Measurements from ENCODE around the gene PPM1A. TPM values are rescaled to one million over a fixed set of nuclear protein-coding genes. Genes with fewer than 3 reads are reported as not detected.

Gene PPM1A
- total RNA-seq, 1 experiment from 2014 or later: 52.3 TPM

- no TSS peak for BruUV-seq (replicated peaks)
- H3K4me3 ChIP-seq (ENCODE audit: low read depth, low read length, poor library complexity, severe bottlenecking): no peak overlapping the region
- H3K4me1 ChIP-seq (ENCODE audit: insufficient read depth, low read length, poor library complexity, severe bottlenecking): no peaks in the 10 kb centered on the region
- no peaks in the 10 kb centered on the region for H3K9me3 ChIP-seq (ENCODE audit: low read depth, low read length, poor library complexity, severe bottlenecking)
- no peak overlapping the region for H3K27ac ChIP-seq (ENCODE audit: low read depth, low read length, poor library complexity, severe bottlenecking)
- TF ChIP-seq EZH2 (IDR thresholded peaks at IDR 0.05; ENCODE audit: borderline replicate concordance, low read depth, low read length, poor library complexity, severe bottlenecking): no peak
- no peak for TF ChIP-seq CTCF (conservative IDR thresholded peaks at IDR 0.05; ENCODE audit: low read depth, low read length)
- DNase-seq (ENCODE audit: low spot score): no peak
- ChIA-PET POLR2A (ENCODE audit: low non-redundant PET) (no interaction called here), CTCF (no interaction called here)
- H3K27me3 ChIP-seq (replicated peaks; ENCODE audit: insufficient read depth, low read depth, low read length, poor library complexity): no peaks in the 10 kb centered on the region
- intact Hi-C loops (cut with micrococcal nuclease; ENCODE audit: unreplicated experiment): no loop called here
- no peaks in the 10 kb centered on the region for H3K36me3 ChIP-seq (ENCODE audit: insufficient read depth, low read length, poor library complexity, severe bottlenecking)
Observed at GRCh38 chr14:60220917-60221316, 28.1 kb upstream of the PPM1A start.

- Histone ChIP-seq H3K27me3 (replicated peaks; ENCODE audit: insufficient read depth, low read depth, low read length, poor library complexity) (no peaks in the 10 kb centered on the region), H3K9me3 (ENCODE audit: low read depth, low read length, poor library complexity, severe bottlenecking) (no peaks in the 10 kb centered on the region), H3K4me3 (ENCODE audit: low read depth, low read length, poor library complexity, severe bottlenecking) (no peak overlapping the region), H3K36me3 (ENCODE audit: insufficient read depth, low read length, poor library complexity, severe bottlenecking) (no peaks in the 10 kb centered on the region), H3K27ac (ENCODE audit: low read depth, low read length, poor library complexity, severe bottlenecking) (no peak overlapping the region), H3K4me1 (ENCODE audit: insufficient read depth, low read length, poor library complexity, severe bottlenecking) (no peaks in the 10 kb centered on the region)
- BruUV-seq (replicated peaks): no TSS peak
- ChIA-PET CTCF (no interaction called here), POLR2A (ENCODE audit: low non-redundant PET) (no interaction called here)
- no peak for TF ChIP-seq EZH2 (IDR thresholded peaks at IDR 0.05; ENCODE audit: borderline replicate concordance, low read depth, low read length, poor library complexity, severe bottlenecking)
- TF ChIP-seq CTCF (conservative IDR thresholded peaks at IDR 0.05; ENCODE audit: low read depth, low read length): no peak
- DNase-seq (ENCODE audit: low spot score): no peak
- intact Hi-C loops (cut with micrococcal nuclease; ENCODE audit: unreplicated experiment): no loop called here
Observed at GRCh38 chr14:60221457-60221856, 27.6 kb upstream of the PPM1A start.

- TF ChIP-seq EZH2 (IDR thresholded peaks at IDR 0.05; ENCODE audit: borderline replicate concordance, low read depth, low read length, poor library complexity, severe bottlenecking): no peak
- no peak for TF ChIP-seq CTCF (conservative IDR thresholded peaks at IDR 0.05; ENCODE audit: low read depth, low read length)
- no peaks in the 10 kb centered on the region for H3K4me1 ChIP-seq (ENCODE audit: insufficient read depth, low read length, poor library complexity, severe bottlenecking)
- no peak overlapping the region for H3K27ac ChIP-seq (ENCODE audit: low read depth, low read length, poor library complexity, severe bottlenecking)
- H3K27me3 ChIP-seq (replicated peaks; ENCODE audit: insufficient read depth, low read depth, low read length, poor library complexity): no peaks in the 10 kb centered on the region
- POLR2A ChIA-PET (ENCODE audit: low non-redundant PET): no interaction called here
- no TSS peak for BruUV-seq (replicated peaks)
- H3K36me3 ChIP-seq (ENCODE audit: insufficient read depth, low read length, poor library complexity, severe bottlenecking): no peaks in the 10 kb centered on the region
- no peak for DNase-seq (ENCODE audit: low spot score)
- H3K4me3 ChIP-seq (ENCODE audit: low read depth, low read length, poor library complexity, severe bottlenecking): no peak overlapping the region
- no peaks in the 10 kb centered on the region for H3K9me3 ChIP-seq (ENCODE audit: low read depth, low read length, poor library complexity, severe bottlenecking)
- CTCF ChIA-PET: no interaction called here
- intact Hi-C loops (cut with micrococcal nuclease; ENCODE audit: unreplicated experiment): no loop called here
Observed at GRCh38 chr14:60222820-60223219, 26.2 kb upstream of the PPM1A start.

All from A673 (cell line).